SU-DHL-6 (cell line): ENCODE measurements around the gene ZBTB45.
"Not testable (repeated sequence)": the region's sequence is repeated elsewhere in the genome, so short reads cannot be mapped to it uniquely, and the experiment has no call there.

Source experiments
- H2AFZ ChIP-seq: fragments of 200-600 bp; sonication (generic); 2 replicates; pipeline ENCODE4 v1.6.1; 2014; ENCODE audit warnings: low read depth, mild to moderate bottlenecking, moderate library complexity, mixed read lengths, antibody characterized with exemption, low read length; ENCODE audit not compliant: severe bottlenecking
- H3F3A ChIP-seq: fragments of 200-600 bp; shearing (Covaris generic); 2 replicates; pipeline ENCODE4 v1.6.0; 2016; ENCODE audit warnings: antibody characterized with exemption, mild to moderate bottlenecking; ENCODE audit not compliant: insufficient read depth
- H3K27ac ChIP-seq: fragments of 200-600 bp; sonication (generic); 2 replicates; pipeline ENCODE4 v1.5.1; 2016; ENCODE audit warnings: low read depth, mild to moderate bottlenecking, low read length, moderate library complexity, mixed read lengths
- H3K27me3 ChIP-seq: fragments of 200-600 bp; sonication (generic), shearing (Covaris generic); 2 replicates; pipeline ENCODE4 v1.6.0; 2014; ENCODE audit warnings: mild to moderate bottlenecking, low read length
- H3K36me3 ChIP-seq: fragments of 200-600 bp; sonication (generic); 2 replicates; pipeline ENCODE4 v1.6.1; 2014; ENCODE audit warnings: mild to moderate bottlenecking, low read length, mixed read lengths
- H3K4me2 ChIP-seq: fragments of 300-600, 200-600 bp; shearing (Covaris generic), sonication (generic); 2 replicates; pipeline ENCODE4 v1.6.0; 2014; ENCODE audit warnings: low read length, low read depth, mild to moderate bottlenecking; ENCODE audit not compliant: poor library complexity, severe bottlenecking
- H3K4me3 ChIP-seq: fragments of 200-600 bp; sonication (generic); 2 replicates; pipeline ENCODE4 v1.5.1; 2014; ENCODE audit warnings: antibody characterized with exemption, low read length, mild to moderate bottlenecking, mixed read lengths; ENCODE audit not compliant: insufficient read depth, poor library complexity, severe bottlenecking
- H3K79me2 ChIP-seq: fragments of 200-600 bp; sonication (generic); 2 replicates; pipeline ENCODE4 v1.6.1; 2014; ENCODE audit warnings: mild to moderate bottlenecking, low read length, moderate library complexity; ENCODE audit not compliant: insufficient read depth
- H3K9ac ChIP-seq: fragments of 200-600 bp; sonication (generic); 2 replicates; pipeline ENCODE4 v1.7.0; 2014; ENCODE audit warnings: mild to moderate bottlenecking, low read length
- H3K9me2 ChIP-seq: fragments of 200-600 bp; sonication (generic); replicated peaks from 2 replicates; pipeline ENCODE4 v1.6.1; 2014; ENCODE audit warnings: low read length; ENCODE audit not compliant: insufficient read depth
- H3K9me3 ChIP-seq: fragments of 200-600 bp; sonication (generic); 2 replicates; pipeline ENCODE4 v1.6.1; 2014; ENCODE audit warnings: low read length, mixed read lengths; ENCODE audit not compliant: insufficient read depth
- H4K20me1 ChIP-seq: fragments of 200-600 bp; sonication (generic); 2 replicates; pipeline ENCODE4 v1.6.1; 2014; ENCODE audit warnings: low read depth, mild to moderate bottlenecking, antibody characterized with exemption, low read length, moderate library complexity, mixed read lengths
- EZH2phosphoT487 ChIP-seq: fragments of 200-600 bp; sonication (generic), shearing (Covaris generic); conservative IDR thresholded peaks from 2 replicates; pipeline ENCODE4 v1.6.1; 2018; ENCODE audit warnings: mild to moderate bottlenecking, antibody characterized with exemption, low read length, moderate library complexity, mixed read lengths
- TF ChIP-seq, protein P1 (sequence below): fragments of 200-600 bp; sonication (generic); IDR thresholded peaks from one replicate; pipeline ENCODE4 v1.5.1; 2017; ENCODE audit warnings: antibody characterized with exemption, mild to moderate bottlenecking, low read length, moderate library complexity; ENCODE audit not compliant: insufficient read depth, poor library complexity, severe bottlenecking

Gene ZBTB45

DNA sequence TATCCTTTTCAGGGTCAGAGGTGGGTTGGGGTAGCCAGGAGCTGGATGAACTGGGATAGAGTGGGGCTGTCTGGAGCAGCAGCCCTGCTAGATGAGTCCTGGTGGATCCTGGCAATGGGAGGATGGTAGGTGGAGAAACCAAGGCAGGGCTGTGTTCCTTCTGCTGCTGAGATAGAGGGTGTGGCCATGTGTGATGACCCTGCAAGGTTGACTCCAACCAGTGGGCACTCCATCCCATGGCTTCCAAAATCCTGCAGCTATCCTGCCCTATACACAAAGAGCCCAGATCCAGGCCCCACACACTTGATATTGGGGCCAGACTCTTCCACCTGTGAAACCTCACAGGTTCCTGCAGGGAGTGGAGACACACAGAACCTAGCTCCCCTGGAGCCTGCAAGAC lies 45.8 kb downstream of the ZBTB45 start:
- no peaks in the 10 kb centered on the region for H3K79me2 ChIP-seq
- no peaks in the 10 kb centered on the region for H4K20me1 ChIP-seq
- H3K9me3 ChIP-seq, result no peaks in the 10 kb centered on the region
- H3K4me3 ChIP-seq, result no peak overlapping the region
- H3K27ac ChIP-seq, result no peak overlapping the region
- H3K9ac ChIP-seq, result no peak overlapping the region
- no peak overlapping the region for H3K4me2 ChIP-seq
- H3K36me3 ChIP-seq, result no peaks in the 10 kb centered on the region
- TF ChIP-seq, protein P1, sequence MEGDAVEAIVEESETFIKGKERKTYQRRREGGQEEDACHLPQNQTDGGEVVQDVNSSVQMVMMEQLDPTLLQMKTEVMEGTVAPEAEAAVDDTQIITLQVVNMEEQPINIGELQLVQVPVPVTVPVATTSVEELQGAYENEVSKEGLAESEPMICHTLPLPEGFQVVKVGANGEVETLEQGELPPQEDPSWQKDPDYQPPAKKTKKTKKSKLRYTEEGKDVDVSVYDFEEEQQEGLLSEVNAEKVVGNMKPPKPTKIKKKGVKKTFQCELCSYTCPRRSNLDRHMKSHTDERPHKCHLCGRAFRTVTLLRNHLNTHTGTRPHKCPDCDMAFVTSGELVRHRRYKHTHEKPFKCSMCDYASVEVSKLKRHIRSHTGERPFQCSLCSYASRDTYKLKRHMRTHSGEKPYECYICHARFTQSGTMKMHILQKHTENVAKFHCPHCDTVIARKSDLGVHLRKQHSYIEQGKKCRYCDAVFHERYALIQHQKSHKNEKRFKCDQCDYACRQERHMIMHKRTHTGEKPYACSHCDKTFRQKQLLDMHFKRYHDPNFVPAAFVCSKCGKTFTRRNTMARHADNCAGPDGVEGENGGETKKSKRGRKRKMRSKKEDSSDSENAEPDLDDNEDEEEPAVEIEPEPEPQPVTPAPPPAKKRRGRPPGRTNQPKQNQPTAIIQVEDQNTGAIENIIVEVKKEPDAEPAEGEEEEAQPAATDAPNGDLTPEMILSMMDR, result no peak
- TF ChIP-seq EZH2phosphoT487, result no peak
- no peaks in the 10 kb centered on the region for H3K27me3 ChIP-seq
- H3K9me2 ChIP-seq, result no peaks in the 10 kb centered on the region
- H3F3A ChIP-seq, result peaks cover 10% of the 10 kb centered on the region
- no peak overlapping the region for H2AFZ ChIP-seq

DNA sequence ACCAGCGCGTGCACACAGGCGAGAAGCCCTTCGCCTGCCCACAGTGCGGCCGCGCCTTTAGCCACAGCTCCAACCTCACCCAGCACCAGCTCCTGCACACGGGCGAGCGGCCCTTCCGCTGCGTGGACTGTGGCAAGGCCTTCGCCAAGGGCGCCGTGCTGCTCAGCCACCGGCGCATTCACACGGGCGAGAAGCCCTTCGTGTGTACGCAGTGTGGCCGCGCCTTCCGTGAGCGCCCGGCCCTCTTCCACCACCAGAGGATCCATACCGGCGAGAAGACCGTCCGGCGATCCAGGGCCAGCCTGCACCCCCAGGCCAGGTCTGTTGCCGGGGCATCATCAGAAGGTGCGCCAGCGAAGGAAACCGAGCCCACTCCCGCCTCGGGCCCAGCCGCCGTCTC lies 47.9 kb downstream of the ZBTB45 start:
- Histone ChIP-seq H2AFZ (no peak overlapping the region), H3K9me2 (no peaks in the 10 kb centered on the region), H3K4me3 (no peak overlapping the region), H3K9me3 (no peaks in the 10 kb centered on the region), H3K27me3 (no peaks in the 10 kb centered on the region), H3K9ac (no peak overlapping the region), H4K20me1 (no peaks in the 10 kb centered on the region), H3F3A (peaks cover 10% of the 10 kb centered on the region), H3K79me2 (peaks cover 7% of the 10 kb centered on the region), H3K36me3 (no peaks in the 10 kb centered on the region), H3K27ac (no peak overlapping the region), H3K4me2 (no peak overlapping the region)
- TF ChIP-seq, protein P1, result no peak
- TF ChIP-seq EZH2phosphoT487, result no peak

DNA sequence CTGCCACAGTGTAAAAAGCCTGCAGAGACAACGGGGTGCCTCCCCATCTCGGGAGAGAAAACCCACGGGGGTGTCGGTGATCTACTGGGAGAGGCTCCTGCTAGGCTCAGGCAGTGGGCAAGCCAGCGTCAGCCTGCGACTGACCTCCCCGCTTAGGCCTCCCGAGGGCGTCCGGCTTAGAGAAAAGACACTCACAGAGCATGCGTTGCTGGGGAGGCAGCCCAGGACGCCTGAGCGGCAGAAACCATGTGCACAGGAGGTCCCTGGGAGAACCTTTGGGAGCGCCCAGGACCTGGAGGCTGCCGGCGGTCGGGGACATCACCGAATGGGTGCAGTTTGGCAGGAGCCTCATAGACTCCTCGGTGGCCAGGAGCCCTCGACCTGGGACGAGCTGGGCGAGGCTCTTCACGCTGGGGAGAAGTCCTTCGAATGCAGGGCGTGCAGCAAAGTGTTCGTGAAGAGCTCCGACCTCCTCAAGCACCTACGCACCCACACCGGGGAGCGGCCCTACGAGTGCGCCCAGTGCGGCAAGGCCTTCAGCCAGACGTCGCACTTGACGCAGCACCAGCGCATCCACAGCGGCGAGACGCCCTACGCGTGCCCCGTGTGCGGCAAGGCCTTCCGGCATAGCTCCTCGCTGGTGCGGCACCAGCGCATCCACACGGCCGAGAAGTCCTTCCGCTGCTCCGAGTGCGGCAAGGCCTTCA lies 48.6 kb downstream of the ZBTB45 start:
- not testable (repeated sequence) for H3K4me3 ChIP-seq, H3K9me2 ChIP-seq, H3K9me3 ChIP-seq, H2AFZ ChIP-seq, H4K20me1 ChIP-seq, H3F3A ChIP-seq, H3K36me3 ChIP-seq, H3K27ac ChIP-seq, H3K9ac ChIP-seq, H3K4me2 ChIP-seq, H3K27me3 ChIP-seq, H3K79me2 ChIP-seq

DNA sequence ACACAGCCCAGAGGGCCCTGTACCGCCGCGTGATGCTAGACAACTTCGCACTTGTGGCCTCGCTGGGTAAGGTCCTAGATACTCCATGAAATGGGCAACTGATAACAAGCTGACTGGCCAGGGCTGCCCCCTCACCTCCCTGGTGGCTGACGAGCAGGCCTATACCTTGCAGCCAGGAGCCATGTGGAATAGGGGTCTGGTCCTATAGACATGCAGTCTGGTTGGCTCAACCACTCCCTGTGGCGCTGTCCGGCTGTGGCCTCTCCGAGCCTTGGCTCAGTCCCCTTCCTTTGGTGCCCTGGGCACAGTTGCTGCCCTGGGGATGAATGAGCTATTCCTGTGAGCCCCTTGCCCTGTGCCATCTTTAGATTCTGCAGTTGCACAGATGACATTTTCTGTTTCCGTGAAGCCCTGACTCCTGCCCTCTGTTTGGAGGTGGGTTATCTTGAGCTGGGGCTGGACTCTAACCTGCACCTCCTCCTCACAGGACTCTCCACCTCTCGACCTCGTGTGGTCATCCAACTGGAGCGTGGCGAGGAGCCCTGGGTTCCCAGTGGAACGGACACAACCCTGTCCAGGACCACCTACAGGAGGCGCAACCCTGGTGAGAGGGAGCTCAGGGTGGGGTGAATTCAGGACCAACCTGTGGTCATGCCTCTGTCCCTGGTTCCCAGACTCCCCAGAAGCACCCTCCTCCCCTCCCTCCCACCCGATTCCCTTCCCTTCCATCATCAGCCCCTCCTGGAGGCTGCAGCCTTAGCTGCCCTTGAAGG lies 50.2 kb downstream of the ZBTB45 start:
- Histone ChIP-seq H3K79me2 (peaks cover 7% of the 10 kb centered on the region), H2AFZ (no peak overlapping the region), H3K9ac (no peak overlapping the region), H3K36me3 (no peaks in the 10 kb centered on the region), H3K4me2 (no peak overlapping the region), H3K9me2 (no peaks in the 10 kb centered on the region), H3K9me3 (no peaks in the 10 kb centered on the region), H3K4me3 (no peak overlapping the region), H4K20me1 (no peaks in the 10 kb centered on the region), H3K27ac (no peak overlapping the region), H3F3A (peaks cover under 1% of the 10 kb centered on the region; the same call in 1 of the 2 replicates), H3K27me3 (no peaks in the 10 kb centered on the region)
- TF ChIP-seq EZH2phosphoT487, result no peak
- TF ChIP-seq, protein P1, result no peak
